CD14-positive monocyte (primary cell): Measurements from ENCODE around the gene SLC35F1. TPM values are rescaled to one million over a fixed set of nuclear protein-coding genes. Genes with fewer than 3 reads are reported as not detected.

ENCODE experiments used
- DNase-seq, 3 donors: peaks; one replicate each; pipeline ENCODE4 v3.0.0-alpha.2; 2011 to 2022
- H2AFZ ChIP-seq: 2 replicates; pipeline ENCODE4 v1.6.0; 2012; ENCODE audit warnings: mild to moderate bottlenecking, low read depth, low read length, inconsistent platforms; ENCODE audit not compliant: insufficient read depth, poor library complexity, severe bottlenecking
- H3K27ac ChIP-seq, 2 donors: 1 replicate in 1 of 2; 2 replicates in 1 of 2; pipeline ENCODE4 v1.5.1; 2012 to 2013; ENCODE audit warnings: low read length in 2 of 2, control low read depth in 1 of 2, inconsistent platforms in 1 of 2, low read depth in 1 of 2, mild to moderate bottlenecking in 1 of 2
- H3K27me3 ChIP-seq, 2 donors: one replicate each; pipeline versions ENCODE4 v1.6.0 to v1.6.1; 2011 to 2013; ENCODE audit warnings: low read length in 2 of 2; ENCODE audit not compliant: control insufficient read depth in 2 of 2, insufficient read depth in 2 of 2
- H3K36me3 ChIP-seq, 2 donors: replicated peaks in 1 of 2; 1 replicate in 1 of 2; 2 replicates in 1 of 2; pipeline versions ENCODE4 v1.5.1 to v1.6.1; 2012 to 2013; ENCODE audit warnings: low read length in 2 of 2, control low read depth in 1 of 2, inconsistent platforms in 1 of 2, mild to moderate bottlenecking in 1 of 2; ENCODE audit not compliant: insufficient read depth in 2 of 2, control insufficient read depth in 1 of 2
- H3K4me1 ChIP-seq, 2 donors: 1 replicate in 1 of 2; 2 replicates in 1 of 2; pipeline versions ENCODE4 v1.5.1 to v1.6.1; 2012 to 2013; ENCODE audit warnings: low read length in 2 of 2, control low read depth in 1 of 2, inconsistent platforms in 1 of 2, mild to moderate bottlenecking in 1 of 2, moderate library complexity in 1 of 2; ENCODE audit not compliant: insufficient read depth in 2 of 2, control insufficient read depth in 1 of 2
- H3K4me2 ChIP-seq: replicated peaks from 2 replicates; pipeline ENCODE3; 2012; ENCODE audit warnings: low read length, moderate library complexity, mild to moderate bottlenecking; ENCODE audit not compliant: poor library complexity, severe bottlenecking; ENCODE audit errors: extremely low read depth
- H3K4me3 ChIP-seq, 3 experiments: fragments of 200-600 bp in 1 of 3; sonication (generic) in 1 of 3; replicated peaks in 1 of 3; 1 replicate in 2 of 3; 2 replicates in 1 of 3; pipeline ENCODE4 v1.5.1; 2011 to 2013; ENCODE audit warnings: low read length in 3 of 3, mild to moderate bottlenecking in 3 of 3, control low read depth in 2 of 3, low read depth in 2 of 3, inconsistent platforms in 1 of 3, moderate library complexity in 1 of 3
- H3K79me2 ChIP-seq: 2 replicates; pipeline ENCODE4 v1.6.0; 2012; ENCODE audit warnings: mild to moderate bottlenecking, control low read depth, inconsistent platforms, low read length, moderate library complexity; ENCODE audit not compliant: insufficient read depth
- H3K9ac ChIP-seq: 2 replicates; pipeline ENCODE4 v1.6.0; 2017; ENCODE audit warnings: low read length, mild to moderate bottlenecking; ENCODE audit not compliant: insufficient read depth, poor library complexity, severe bottlenecking
- H3K9me3 ChIP-seq, 2 donors: replicated peaks in 1 of 2; 1 replicate in 1 of 2; 2 replicates in 1 of 2; pipeline versions ENCODE4 v1.5.1 to v1.6.1; 2012 to 2013; ENCODE audit warnings: low read length in 2 of 2, control low read depth in 1 of 2; ENCODE audit not compliant: control insufficient read depth in 1 of 2, insufficient read depth in 1 of 2
- H4K20me1 ChIP-seq: 2 replicates; pipeline ENCODE4 v1.6.0; 2012; ENCODE audit warnings: mild to moderate bottlenecking, low read length, control low read depth, moderate library complexity; ENCODE audit not compliant: insufficient read depth
- H3K27ac Mint-ChIP-seq, 7 donors: one replicate each; pipeline ENCODE4 v1.8.0; 2020; ENCODE audit warnings: mild to moderate bottlenecking in 7 of 7, mixed read lengths in 7 of 7, moderate library complexity in 6 of 7, inconsistent platforms in 2 of 7
- H3K27me3 Mint-ChIP-seq, 3 donors: one replicate each; pipeline ENCODE4 v1.8.0; 2021 to 2022; ENCODE audit warnings: low read depth in 3 of 3, mild to moderate bottlenecking in 3 of 3, mixed read lengths in 3 of 3, moderate library complexity in 3 of 3, inconsistent platforms in 1 of 3
- H3K36me3 Mint-ChIP-seq, 2 donors: one replicate each; pipeline ENCODE4 v1.8.0; 2020; ENCODE audit warnings: mixed read lengths in 2 of 2, inconsistent platforms in 1 of 2, mild to moderate bottlenecking in 1 of 2
- H3K4me1 Mint-ChIP-seq: one replicate; pipeline ENCODE4 v1.8.0; 2020; ENCODE audit warnings: mild to moderate bottlenecking, mixed read lengths
- H3K4me3 Mint-ChIP-seq, 2 donors: one replicate each; pipeline ENCODE4 v1.8.0; 2020; ENCODE audit warnings: mild to moderate bottlenecking in 2 of 2, mixed read lengths in 2 of 2, moderate library complexity in 1 of 2
- H3K9me3 Mint-ChIP-seq, 7 donors: one replicate each; pipeline ENCODE4 v1.8.0; 2020 to 2022; ENCODE audit warnings: mixed read lengths in 7 of 7, mild to moderate bottlenecking in 6 of 7, moderate library complexity in 6 of 7, inconsistent platforms in 2 of 7
- WGBS: methylation state at CpG from one replicate; pipeline ENCODE4 v1.1.5; 2013; ENCODE audit warnings: missing lambda C conversion rate; ENCODE audit not compliant: insufficient coverage; 5-methylcytosine and 5-hydroxymethylcytosine counted together
- intact Hi-C, 2 donors: fragments of 100-400 bp; cut with micrococcal nuclease; formaldehyde crosslinking; loops; one replicate each; pipeline versions ENCODE4 v1.15.0 to v1.15.1; 2023
- polyA plus RNA-seq, 3 donors: library from polyadenylated mRNA; depleted of rRNA in 1 of 3; unstranded in 2 of 3; stranded (reverse) in 1 of 3; fragments of 300-500 nt in 2 of 3; fragments of >200 nt in 1 of 3; fragmentation: Illumina TruSeq in 2 of 3; gene quantifications; 1 replicate in 2 of 3; 2 replicates in 1 of 3; pipeline ENCODE4 v1.2.3, GENCODE V29; 2012 to 2021
- TF ChIP-seq, protein P1 (sequence below): fragments of 200-600 bp; IDR thresholded peaks from one replicate; pipeline ENCODE4 v1.8.0; 2022; ENCODE audit warnings: antibody characterized with exemption, mild to moderate bottlenecking

Gene SLC35F1
- polyA plus RNA-seq, 3 donors = not detected

GRCh38 chr6:118054082-118054481, 147.0 kb downstream of the SLC35F1 start:
- no peaks in the 10 kb centered on the region for H3K36me3 ChIP-seq
- H3K36me3 Mint-ChIP-seq = no peaks in the 10 kb centered on the region
- no peak overlapping the region for H3K27ac ChIP-seq
- intact Hi-C loops = no loop called here
- no peaks in the 10 kb centered on the region for H3K9me3 ChIP-seq
- H2AFZ ChIP-seq = no peak overlapping the region
- H3K4me1 ChIP-seq = no peaks in the 10 kb centered on the region
- H4K20me1 ChIP-seq = no peaks in the 10 kb centered on the region
- no peak overlapping the region for H3K9ac ChIP-seq
- H3K9me3 Mint-ChIP-seq = peaks cover 0 to 4% (median 1%) of the 10 kb centered on the region in 7 donors
- H3K4me3 ChIP-seq = no peak overlapping the region
- peaks cover 0 to 2% (median 0%) of the 10 kb centered on the region in 3 donors for H3K27me3 Mint-ChIP-seq
- H3K4me2 ChIP-seq = no peak overlapping the region
- no peak overlapping the region for H3K27ac Mint-ChIP-seq
- H3K27me3 ChIP-seq = no peaks in the 10 kb centered on the region
- no peaks in the 10 kb centered on the region for H3K79me2 ChIP-seq
- WGBS = no CpG with 5 or more reads among the region's 1 CpG
- TF ChIP-seq, protein P1, sequence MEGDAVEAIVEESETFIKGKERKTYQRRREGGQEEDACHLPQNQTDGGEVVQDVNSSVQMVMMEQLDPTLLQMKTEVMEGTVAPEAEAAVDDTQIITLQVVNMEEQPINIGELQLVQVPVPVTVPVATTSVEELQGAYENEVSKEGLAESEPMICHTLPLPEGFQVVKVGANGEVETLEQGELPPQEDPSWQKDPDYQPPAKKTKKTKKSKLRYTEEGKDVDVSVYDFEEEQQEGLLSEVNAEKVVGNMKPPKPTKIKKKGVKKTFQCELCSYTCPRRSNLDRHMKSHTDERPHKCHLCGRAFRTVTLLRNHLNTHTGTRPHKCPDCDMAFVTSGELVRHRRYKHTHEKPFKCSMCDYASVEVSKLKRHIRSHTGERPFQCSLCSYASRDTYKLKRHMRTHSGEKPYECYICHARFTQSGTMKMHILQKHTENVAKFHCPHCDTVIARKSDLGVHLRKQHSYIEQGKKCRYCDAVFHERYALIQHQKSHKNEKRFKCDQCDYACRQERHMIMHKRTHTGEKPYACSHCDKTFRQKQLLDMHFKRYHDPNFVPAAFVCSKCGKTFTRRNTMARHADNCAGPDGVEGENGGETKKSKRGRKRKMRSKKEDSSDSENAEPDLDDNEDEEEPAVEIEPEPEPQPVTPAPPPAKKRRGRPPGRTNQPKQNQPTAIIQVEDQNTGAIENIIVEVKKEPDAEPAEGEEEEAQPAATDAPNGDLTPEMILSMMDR = no peak
- H3K4me3 Mint-ChIP-seq = no peak overlapping the region
- H3K4me1 Mint-ChIP-seq = no peaks in the 10 kb centered on the region
- DNase-seq = no peak

DNA sequence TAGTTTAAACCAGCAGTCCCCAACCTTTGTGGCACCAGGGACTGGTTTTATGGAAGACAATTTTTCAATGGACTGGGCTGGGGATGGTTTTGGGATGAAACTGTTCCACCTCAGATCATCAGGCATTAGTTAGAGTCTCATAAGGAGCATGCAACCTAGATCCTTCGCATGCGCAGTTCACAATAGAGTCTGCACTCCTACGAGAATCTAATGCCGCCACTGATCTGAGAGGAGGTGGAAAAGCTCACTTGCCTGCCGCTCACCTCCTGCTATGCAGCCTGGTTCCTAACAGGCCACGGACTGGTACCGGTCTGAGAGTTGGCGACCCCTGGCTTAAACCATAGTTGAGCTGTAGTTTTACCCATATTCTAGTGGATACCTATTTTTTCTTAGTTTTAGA, 154.6 kb downstream of the SLC35F1 start:
- WGBS = 100% methylated on average over 4 of the region's 8 CpGs
- no peak for DNase-seq
- Mint-ChIP-seq H3K36me3 (no peaks in the 10 kb centered on the region), H3K9me3 (peaks cover 0 to 2% (median 0%) of the 10 kb centered on the region in 7 donors), H3K27ac (no peak overlapping the region), H3K4me3 (no peak overlapping the region), H3K4me1 (no peaks in the 10 kb centered on the region), H3K27me3 (no peaks in the 10 kb centered on the region)
- Histone ChIP-seq H3K4me1 (no peaks in the 10 kb centered on the region), H2AFZ (no peak overlapping the region), H3K4me2 (no peak overlapping the region), H4K20me1 (no peaks in the 10 kb centered on the region), H3K27ac (no peak overlapping the region), H3K9ac (no peak overlapping the region), H3K27me3 (no peaks in the 10 kb centered on the region), H3K4me3 (no peak overlapping the region), H3K9me3 (no peaks in the 10 kb centered on the region), H3K36me3 (no peaks in the 10 kb centered on the region), H3K79me2 (no peaks in the 10 kb centered on the region)
- intact Hi-C loops = no loop called here
- TF ChIP-seq, protein P1 = no peak
